LNCaP clone FGC (cell line): Measurements from ENCODE around the gene SPNS3.

ENCODE experiments used
- DNase-seq: peaks from one replicate; pipeline ENCODE4 v3.0.0-alpha.2; 2011; ENCODE audit warnings: low read depth
- H3K4me3 ChIP-seq: 2 replicates; pipeline ENCODE4 v1.5.1; 2011; ENCODE audit warnings: mild to moderate bottlenecking, low read depth, low read length, control low read depth
- CTCF ChIP-seq: IDR thresholded peaks from 2 replicates; pipeline ENCODE4 v1.5.1; 2012; ENCODE audit warnings: mild to moderate bottlenecking; ENCODE audit not compliant: control insufficient read depth, insufficient read depth; ENCODE audit errors: extremely low read depth

The SPNS3 gene

GRCh38 chr17:4508207-4508606 is 74.5 kb downstream of the SPNS3 start:
- no peak for DNase-seq
- no peak for TF ChIP-seq CTCF
- no peak overlapping the region for H3K4me3 ChIP-seq

- H3K4me3 ChIP-seq, result no peak overlapping the region
- no peak for TF ChIP-seq CTCF
- no peak for DNase-seq
Measured at GRCh38 chr17:4509401-4509800, 75.7 kb downstream of the SPNS3 start.

- TF ChIP-seq CTCF, result no peak
- DNase-seq, result no peak
- no peak overlapping the region for H3K4me3 ChIP-seq
Measured at GRCh38 chr17:4509923-4510617, 76.3 kb downstream of the SPNS3 start.

GRCh38 chr17:4510618-4510941 is 76.8 kb downstream of the SPNS3 start:
- no peak for DNase-seq
- no peak for TF ChIP-seq CTCF
- no peak overlapping the region for H3K4me3 ChIP-seq

GRCh38 chr17:4511199-4511932 is 77.6 kb downstream of the SPNS3 start:
- no peak for DNase-seq
- H3K4me3 ChIP-seq, result no peak overlapping the region
- TF ChIP-seq CTCF, result no peak

GRCh38 chr17:4512156-4513112 is 78.7 kb downstream of the SPNS3 start:
- TF ChIP-seq CTCF, result no peak
- no peak overlapping the region for H3K4me3 ChIP-seq
- no peak for DNase-seq
